Body of pancreas (tissue), 4 donors: ENCODE measurements around the gene MTG1.

Experiments used
- CTCF ChIP-seq, 7 experiments: fragments of 450-650 bp in 4 of 7; fragments of 200-600 bp in 3 of 7; sonication (generic) in 3 of 7; IDR thresholded peaks; one replicate each; pipeline ENCODE4 v1.5.1; 2016 to 2019; ENCODE audit warnings: antibody characterized with exemption in 7 of 7
- POLR2A ChIP-seq, 3 donors: fragments of 450-650 bp; IDR thresholded peaks; one replicate each; pipeline ENCODE4 v1.6.1; 2016; ENCODE audit warnings: antibody characterized with exemption in 3 of 3, mild to moderate bottlenecking in 2 of 3

DNA sequence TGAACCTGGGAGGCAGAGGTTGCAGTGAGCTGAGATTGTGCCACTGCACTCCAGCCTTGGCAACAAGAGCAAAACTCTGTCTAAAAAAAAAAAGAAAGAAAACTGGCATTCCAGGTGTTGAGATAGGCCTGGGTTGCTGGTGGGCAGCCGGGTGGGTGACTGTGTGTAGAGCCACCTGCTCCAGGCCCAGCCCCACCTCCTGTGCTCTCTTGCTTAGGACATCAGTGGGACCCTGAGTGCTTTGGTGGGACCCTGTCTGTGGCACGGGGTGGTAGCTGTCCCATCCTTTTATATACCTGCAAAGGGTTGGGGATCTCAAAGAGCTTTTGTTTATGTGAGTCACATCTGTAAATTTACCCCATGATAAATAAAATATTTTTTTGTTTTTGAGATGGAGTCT is 8.7 kb upstream of the MTG1 start:
- TF ChIP-seq CTCF (IDR thresholded peaks at IDR 0.05) (no peak), POLR2A (IDR thresholded peaks at IDR 0.05) (no peak)
